Activated CD8-positive, alpha-beta memory T cell treated with anti-CD3 and anti-CD28 coated beads, Interleukin-2, amount 50 U/mL, for 48 hours (primary cell): ENCODE results near the gene PROCA1.

ENCODE experiments used
- DNase-seq: peaks from one replicate; pipeline ENCODE4 v3.0.0-alpha.2; 2020

The PROCA1 gene

DNA sequence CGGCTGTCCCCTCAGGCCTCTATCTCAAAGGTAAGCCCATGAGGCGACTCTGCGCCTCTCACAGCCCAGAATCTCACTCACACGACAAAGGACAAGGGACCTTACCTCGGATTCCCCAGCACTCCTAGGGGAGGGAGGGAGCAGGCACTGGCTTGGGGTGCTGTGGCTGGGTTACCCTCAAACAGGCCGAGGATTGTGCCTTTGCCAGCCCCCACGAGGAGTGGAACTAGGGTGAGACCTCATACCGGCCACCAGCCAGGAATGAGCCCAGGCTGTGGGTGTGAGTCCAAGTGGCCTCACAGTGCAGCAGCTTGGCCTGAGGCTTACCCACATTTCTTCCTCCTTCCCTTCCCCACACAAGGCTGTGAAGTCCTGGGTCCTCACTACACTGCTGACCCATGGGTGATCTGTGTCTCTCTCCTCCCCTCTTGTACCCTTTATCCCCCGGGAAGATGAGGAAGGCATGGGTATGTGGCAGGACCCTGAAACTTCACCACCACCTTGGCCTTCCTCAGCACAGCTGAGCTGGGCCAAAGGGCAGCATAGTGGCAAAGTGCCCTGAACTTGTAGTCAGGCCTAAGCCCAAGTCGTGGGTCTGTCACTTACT lies 5.9 kb downstream of the PROCA1 start:
- DNase-seq, result no peak

GRCh38 chr17:28705074-28705659 lies 6.5 kb downstream of the PROCA1 start:
- no peak for DNase-seq

- DNase-seq, result no peak
These were observed 7.3 kb downstream of the PROCA1 start for GRCh38 chr17:28704219-28704858.

DNA sequence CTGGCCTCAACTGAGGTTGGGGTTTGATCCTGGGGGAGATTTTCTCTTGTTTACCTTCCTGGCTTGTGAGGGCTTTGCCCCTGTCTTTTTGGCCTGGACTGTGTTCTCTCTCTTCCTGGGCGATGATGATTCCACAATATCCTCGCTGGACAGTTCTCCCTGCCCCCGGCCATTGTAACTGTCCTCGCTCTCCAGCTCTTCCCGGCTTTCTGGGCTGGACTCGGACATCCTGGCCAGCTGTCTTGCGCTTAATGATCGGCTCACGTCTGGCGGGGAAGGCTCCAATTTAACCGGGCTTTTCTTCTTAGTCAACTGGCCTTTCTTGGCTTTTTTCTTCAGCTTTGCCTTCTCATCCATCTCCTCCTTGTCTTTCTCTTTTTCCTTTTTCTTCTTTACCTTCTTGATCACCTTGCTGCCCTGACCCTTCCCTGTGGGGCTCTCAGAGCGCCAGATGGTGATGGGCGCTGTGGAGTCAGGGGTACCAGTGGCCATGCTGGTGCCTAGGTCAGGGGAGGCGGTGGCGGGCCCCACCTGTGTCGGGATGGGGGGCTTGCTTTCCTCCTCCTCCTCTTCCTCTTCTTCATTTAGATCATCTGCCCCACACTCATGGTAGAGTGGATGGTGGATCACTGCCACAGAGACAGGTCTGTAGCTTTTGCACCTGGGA lies 8.0 kb downstream of the PROCA1 start:
- DNase-seq, result no peak

- DNase-seq, result no peak
These were observed 8.9 kb downstream of the PROCA1 start for GRCh38 chr17:28702752-28703150.

DNA sequence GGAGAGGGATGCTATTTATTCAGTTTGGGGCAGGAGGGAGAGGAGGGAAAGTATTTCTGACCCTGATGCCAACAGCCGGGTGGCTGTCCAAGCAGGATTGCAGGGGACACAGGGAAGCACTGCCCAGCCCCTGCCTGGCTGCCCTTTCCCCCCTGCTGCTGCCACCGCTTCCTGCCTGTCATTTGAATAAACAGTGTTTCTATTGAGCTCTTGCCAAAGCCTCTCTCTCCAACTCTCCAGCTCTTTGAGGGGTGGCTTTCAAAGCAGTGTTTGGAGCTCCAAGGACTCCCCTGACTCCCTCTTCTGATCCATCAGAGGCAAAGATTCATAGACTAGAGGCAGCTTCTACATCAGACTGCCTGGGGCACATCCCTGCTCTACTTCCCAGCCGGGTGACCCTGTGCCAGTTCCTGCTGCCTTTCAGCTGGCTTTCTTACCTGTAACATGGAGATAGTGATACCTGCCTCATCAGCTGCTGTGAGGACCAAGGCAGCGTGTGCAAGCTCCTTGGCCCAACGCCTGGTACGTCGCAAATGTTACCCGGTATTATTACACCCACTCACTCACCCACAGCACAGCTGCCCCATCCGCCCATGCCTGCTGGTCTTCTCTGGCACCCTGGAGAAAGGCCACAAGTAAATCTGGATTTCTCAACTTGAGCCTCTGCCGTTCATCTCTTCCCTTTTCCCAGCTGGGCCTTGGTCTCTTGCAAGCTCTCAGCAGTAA lies 9.5 kb downstream of the PROCA1 start:
- DNase-seq, result no peak

DNA sequence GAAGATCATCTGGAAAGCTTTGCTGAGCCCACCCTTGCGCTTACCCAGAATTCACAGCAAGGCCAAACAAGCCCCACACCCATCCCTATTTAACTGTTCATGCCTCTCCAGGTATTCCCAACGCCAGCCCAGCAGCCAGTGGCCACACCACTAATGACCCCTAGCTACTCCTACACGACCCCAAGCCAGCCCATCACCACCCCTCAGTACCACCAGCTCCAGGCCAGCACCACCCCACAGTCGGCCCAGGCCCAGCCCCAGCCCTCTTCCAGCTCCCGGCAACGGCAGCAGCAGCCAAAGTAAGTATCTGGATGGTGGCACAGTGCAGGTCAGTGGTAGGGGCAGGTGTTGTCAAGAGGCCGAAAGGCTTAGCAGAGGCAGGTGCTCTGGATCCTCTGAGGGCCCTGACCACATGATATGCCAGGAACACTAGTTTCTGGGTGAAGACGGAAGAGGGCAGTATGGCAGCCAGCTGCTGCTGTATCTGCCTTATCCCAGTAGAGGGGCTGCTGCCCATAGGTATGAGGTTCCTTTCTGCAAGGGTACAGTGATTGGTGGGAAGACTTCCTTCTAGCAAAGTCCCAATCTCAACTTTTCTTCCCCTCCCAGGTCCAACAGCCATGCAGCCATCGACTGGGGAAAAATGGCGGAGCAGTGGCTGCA lies 10.7 kb downstream of the PROCA1 start:
- no peak for DNase-seq

DNA sequence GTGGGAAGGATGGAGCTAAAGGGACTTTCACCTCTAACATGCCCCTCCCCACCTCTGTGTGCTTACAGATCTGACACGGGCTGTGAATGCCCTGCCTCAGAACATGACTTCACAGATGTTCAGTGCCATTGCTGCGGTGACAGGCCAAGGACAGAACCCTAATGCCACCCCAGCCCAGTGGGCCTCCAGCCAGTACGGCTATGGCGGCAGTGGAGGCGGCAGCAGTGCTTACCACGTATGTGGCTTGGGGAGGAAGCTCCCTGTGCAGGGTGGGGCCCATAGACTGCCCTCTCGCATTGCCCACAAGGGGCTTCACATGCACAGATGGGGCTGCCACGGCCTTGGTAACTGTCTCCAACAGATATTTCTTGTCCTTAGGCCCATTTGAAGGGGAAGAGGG lies 11.4 kb downstream of the PROCA1 start:
- DNase-seq, result no peak

GRCh38 chr17:28698253-28698941 lies 13.3 kb downstream of the PROCA1 start:
- DNase-seq, result no peak

GRCh38 chr17:28693869-28694268 lies 17.8 kb downstream of the PROCA1 start:
- no peak for DNase-seq

GRCh38 chr17:28689011-28689410 lies 22.7 kb downstream of the PROCA1 start:
- no peak for DNase-seq

- DNase-seq, result no peak
These were observed 23.2 kb downstream of the PROCA1 start for GRCh38 chr17:28688481-28688880.

- DNase-seq, result no peak
These were observed 25.4 kb downstream of the PROCA1 start for GRCh38 chr17:28686296-28686695.

DNA sequence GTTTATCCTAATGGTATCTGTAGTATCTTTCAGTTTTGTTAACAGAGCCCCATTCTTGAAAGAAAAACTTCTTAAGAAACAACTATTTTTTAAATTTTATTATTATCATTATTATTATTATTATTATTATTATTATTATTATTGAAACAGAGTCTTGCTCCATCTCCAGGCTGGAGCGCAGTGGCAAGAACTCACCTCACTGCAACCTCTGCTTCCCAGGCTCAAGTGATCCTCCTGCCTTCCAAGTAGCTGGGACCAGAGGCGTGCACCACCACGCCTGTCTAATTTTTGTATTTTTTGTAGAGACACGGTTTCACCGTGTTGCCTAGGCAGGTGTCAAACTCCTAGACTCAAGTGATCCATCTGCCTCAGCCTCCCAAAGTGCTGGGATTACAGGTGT lies 26.3 kb downstream of the PROCA1 start:
- no peak for DNase-seq

GRCh38 chr17:28684963-28685362 lies 26.7 kb downstream of the PROCA1 start:
- no peak for DNase-seq

DNA sequence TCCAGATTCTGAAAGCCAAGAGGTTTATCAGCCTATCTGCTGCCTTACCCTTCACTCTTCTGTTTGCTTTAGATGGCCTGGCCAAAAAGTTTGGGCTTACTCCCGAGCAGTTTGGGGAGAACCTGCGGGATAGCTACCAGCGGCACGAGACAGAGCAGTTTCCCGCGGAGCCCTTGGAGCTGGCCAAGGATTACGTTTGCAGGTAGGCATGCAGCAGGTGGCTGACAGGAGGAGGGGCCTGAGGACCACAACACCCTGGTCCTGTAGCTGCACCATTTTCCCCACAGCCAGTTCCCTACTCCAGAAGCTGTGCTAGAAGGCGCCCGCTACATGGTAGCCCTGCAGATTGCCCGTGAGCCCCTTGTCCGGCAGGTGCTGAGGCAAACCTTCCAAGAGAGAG lies 29.0 kb downstream of the PROCA1 start:
- no peak for DNase-seq

DNA sequence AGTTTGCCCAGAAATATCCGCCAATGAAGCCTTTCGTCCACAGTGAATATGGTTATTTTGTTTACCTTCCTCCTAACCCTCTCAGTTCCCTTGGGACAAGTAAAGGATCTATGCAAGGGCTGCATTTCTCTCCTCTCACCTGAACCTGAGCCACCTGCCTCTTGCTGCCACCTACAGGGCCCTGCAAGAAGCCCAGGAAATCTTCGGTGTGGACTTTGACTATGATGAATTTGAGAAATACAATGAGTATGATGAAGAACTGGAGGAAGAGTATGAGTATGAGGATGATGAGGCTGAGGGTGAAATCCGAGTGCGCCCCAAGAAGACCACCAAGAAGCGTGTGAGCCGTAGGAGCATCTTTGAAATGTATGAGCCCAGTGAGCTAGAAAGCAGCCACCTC lies 35.7 kb downstream of the PROCA1 start:
- no peak for DNase-seq

- no peak for DNase-seq
These were observed 36.2 kb downstream of the PROCA1 start for GRCh38 chr17:28675490-28675889.

DNA sequence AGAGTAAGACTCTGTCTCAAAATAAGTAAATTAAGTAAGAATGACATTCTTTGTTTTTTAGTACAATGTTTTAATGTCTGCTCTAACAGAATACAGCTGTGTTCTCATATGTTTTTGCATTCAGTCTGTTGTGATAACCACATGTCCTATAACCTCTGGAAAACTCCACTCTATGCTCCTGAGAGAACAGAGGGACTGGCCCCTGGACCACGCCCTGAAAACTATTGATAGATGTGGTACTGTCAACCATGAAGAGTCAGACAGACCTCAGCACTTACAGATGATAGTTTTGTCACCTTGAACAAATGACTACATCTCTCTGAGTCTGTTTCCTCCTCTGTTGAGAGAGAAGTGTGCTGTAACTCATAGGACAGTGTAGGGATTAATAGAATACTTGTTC lies 41.8 kb downstream of the PROCA1 start:
- no peak for DNase-seq

DNA sequence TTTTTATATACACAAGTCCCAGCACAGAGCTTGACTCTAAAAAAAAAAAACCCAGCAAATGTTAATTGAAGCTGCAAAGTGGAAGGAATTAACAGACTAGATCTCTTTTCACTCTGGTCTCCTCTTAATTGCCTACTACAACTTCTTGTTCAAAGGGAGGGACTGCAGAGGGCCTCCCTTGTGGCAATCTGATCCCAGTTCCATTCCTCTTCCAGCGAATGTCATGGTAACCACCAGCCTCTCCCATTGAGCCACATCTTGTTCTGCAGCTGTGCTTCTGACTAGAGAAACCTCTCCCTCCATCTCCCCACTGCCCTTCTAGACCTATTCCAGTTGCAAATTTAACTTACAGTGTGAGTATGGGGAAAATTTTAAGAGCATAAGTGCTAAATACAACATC lies 43.8 kb downstream of the PROCA1 start:
- no peak for DNase-seq

DNA sequence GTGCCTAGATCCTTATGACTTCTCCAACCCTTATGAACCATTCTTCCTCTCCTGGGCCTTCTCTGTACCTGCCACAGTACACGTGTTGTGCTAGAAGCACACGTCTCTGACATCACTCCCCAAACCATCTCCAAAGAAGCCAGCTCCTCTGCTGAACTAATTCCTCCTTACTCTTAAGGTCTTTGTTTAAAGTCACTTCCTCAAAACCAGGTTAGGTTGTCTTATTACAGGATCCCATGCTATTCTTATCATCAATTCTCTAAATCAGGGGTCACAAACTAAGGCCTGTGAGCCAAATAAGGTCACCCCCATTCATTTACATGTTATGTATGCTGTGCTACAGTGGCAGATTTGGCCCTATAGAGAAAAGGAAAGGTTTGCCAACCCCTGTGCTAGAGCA lies 45.7 kb downstream of the PROCA1 start:
- no peak for DNase-seq

GRCh38 chr17:28663723-28664122 lies 48.0 kb downstream of the PROCA1 start:
- no peak for DNase-seq

- no peak for DNase-seq
These were observed 49.2 kb downstream of the PROCA1 start for GRCh38 chr17:28662527-28662829.
